Astrocyte (in vitro differentiated cells and primary cell): ENCODE data around the gene KRT73.

Experiments used
- CTCF ChIP-seq: IDR thresholded peaks from 2 replicates; pipeline ENCODE4 v1.5.1; 2011; ENCODE audit warnings: low read depth, mild to moderate bottlenecking, inconsistent platforms, low read length, moderate library complexity; ENCODE audit not compliant: insufficient read depth
- EZH2 ChIP-seq: IDR thresholded peaks from 2 replicates; pipeline ENCODE4 v1.6.1; 2012; ENCODE audit warnings: mild to moderate bottlenecking, low read length, inconsistent platforms; ENCODE audit not compliant: insufficient read depth

GRCh38 chr12:52582486-52582885, 35.9 kb downstream of the KRT73 start:
- TF ChIP-seq EZH2 (no peak), CTCF (no peak)
